Adipose tissue (tissue), 3 donors: ENCODE data around the gene TTLL13. TPM values are rescaled to one million over a fixed set of nuclear protein-coding genes. Genes with fewer than 3 reads are reported as not detected.

Experiments used
- H3K27ac ChIP-seq: one replicate; pipeline ENCODE4 v1.5.1; 2013; ENCODE audit warnings: low read depth, low read length
- WGBS, 3 donors: extraction: QIAGEN DNeasy Blood & Tissue Kit; methylation state at CpG; one replicate each; pipeline ENCODE4 v1.1.7; 2013; 5-methylcytosine and 5-hydroxymethylcytosine counted together
- polyA plus RNA-seq, 3 donors: library from polyadenylated mRNA; stranded (reverse); fragments of 200-250 nt; gene quantifications; one replicate each; pipeline ENCODE4 v1.2.3, GENCODE V29; 2013
- donor health status: healthy with polysubstance abuse.
- donor health status: Bipolar disorder and iron deficiency.
- donor health status: healthy.

TTLL13 gene
- polyA plus RNA-seq, 3 donors, result 0.08 TPM; not detected in 2

DNA sequence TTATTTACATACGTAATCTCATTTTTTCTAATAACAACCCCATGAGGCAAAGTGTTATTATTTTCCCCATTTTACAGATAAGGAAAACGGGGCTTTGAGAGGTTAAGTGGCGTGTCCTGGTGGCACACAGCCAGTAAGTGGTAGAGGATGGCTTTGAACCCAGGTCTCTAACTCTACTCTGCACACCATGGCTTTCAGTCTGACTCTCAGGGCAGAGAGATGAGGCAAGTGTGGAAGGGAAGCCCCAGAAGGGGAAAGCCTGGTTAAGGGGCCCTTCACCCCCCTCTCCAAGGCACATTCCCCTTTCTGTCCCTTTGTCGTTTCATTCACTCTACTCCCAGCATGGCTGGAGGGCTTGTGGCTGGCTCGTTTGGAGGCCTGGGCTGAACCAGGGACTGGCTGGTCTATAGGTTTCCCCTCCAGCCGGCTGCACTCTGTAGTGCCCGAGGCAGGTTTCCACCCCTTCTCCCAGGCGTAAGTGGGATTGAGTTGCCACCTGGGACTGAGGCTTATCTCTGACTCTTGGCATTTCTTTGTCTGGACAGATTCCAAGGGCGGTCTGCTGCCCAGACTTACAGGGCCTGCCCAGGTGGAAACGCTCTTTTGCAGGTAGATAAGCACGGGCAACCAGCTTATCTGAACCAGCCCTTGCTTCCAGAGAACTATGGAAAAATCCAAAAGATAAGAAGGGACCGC is 36.1 kb upstream of the TTLL13 start:
- 25 to 78% (median 76%) methylated on average over 12 of the region's 12 CpGs for WGBS, 3 donors

DNA sequence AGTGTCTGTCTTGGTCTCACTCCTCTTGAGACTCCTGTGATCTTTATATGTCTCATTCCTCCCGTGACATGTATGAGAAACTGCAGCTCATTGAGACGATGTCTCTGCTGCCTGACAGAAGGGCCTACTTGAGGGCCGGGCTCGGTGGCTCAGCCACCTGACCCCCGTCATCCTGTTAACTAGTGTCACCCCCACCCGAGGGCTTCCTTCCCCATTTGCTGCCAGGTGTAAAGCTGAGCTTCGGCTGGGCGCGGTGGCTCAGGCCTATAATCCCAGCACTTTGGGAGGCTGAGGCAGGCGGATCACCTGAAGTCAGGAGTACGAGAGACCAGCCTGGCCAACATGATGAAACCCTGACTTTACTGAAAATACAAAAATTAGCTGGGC is 35.5 kb upstream of the TTLL13 start:
- WGBS, 3 donors, result 28 to 71% (median 69%) methylated on average over 11 of the region's 11 CpGs
- no peak overlapping the region for H3K27ac ChIP-seq

More for the DNA sequence above, 36.1 kb upstream of the TTLL13 start:
- no peak overlapping the region for H3K27ac ChIP-seq

DNA sequence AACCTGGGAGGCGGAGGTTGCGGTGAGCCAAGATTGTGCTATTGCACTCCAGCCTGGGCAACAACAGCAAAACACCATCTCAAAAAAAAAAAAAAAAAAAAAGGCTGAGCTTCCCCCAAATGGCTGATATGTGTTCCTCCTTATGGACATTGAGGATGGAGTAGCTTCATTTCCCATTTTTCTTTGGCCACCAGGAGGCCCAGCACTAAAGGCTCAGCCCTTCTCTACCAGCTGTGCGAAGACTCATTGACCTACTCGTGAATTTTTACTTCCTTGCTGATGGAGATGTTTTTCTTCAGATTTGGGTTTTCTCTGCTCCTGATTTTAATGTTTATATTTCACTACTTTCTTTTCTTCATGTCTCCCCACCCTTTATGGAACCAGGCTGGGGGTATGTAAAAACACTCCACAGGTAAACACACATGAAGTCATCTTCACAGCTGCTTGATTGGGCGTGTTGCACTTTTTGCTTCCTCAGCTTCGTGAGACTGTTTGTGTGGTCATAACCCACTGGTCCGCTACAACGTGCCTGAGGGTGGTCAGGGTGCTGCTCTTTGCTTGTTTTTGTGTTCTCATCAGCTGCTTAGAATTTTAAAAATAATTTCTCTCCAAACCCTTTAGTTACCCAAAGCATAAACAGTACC is 34.7 kb upstream of the TTLL13 start:
- WGBS, 3 donors, result 71 to 75% (median 72%) methylated on average over 8 of the region's 8 CpGs
- H3K27ac ChIP-seq, result no peak overlapping the region

DNA sequence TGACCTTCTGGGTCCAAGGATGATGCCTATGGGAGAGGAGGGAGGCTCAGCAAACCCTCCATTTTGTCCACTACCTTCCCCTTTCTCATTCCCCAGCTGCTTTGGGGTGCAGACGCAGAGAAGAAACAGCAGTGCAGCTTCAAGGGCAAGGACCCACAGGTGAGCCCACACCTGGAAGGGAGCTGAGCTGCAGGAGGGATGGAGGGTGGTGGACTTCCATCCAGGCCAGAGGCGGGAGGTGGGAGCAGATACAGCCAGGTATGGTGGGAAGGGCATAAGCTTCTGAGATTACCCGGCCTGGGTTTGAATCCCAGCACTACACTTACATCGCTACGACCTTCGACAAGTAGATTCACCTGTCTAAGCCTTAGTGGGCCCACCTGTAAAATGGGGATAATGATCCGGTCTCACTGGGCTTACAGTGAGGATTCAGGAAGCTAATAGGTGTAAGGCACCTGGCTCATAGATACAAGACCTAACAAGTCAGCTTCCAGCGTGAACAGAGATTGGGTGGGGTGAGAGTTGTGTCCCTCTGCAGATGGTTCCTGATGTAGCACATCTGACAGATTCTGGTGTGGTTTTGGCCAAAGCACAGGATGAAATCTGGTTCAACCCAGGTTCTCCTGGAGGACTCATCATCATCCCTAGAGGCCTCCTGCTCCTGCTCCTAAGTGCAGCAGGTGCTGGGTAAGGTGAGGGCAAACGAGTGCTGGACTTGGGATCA is 31.5 kb upstream of the TTLL13 start:
- WGBS, 3 donors, result 74 to 93% (median 86%) methylated on average over 9 of the region's 9 CpGs
- H3K27ac ChIP-seq, result no peak overlapping the region

DNA sequence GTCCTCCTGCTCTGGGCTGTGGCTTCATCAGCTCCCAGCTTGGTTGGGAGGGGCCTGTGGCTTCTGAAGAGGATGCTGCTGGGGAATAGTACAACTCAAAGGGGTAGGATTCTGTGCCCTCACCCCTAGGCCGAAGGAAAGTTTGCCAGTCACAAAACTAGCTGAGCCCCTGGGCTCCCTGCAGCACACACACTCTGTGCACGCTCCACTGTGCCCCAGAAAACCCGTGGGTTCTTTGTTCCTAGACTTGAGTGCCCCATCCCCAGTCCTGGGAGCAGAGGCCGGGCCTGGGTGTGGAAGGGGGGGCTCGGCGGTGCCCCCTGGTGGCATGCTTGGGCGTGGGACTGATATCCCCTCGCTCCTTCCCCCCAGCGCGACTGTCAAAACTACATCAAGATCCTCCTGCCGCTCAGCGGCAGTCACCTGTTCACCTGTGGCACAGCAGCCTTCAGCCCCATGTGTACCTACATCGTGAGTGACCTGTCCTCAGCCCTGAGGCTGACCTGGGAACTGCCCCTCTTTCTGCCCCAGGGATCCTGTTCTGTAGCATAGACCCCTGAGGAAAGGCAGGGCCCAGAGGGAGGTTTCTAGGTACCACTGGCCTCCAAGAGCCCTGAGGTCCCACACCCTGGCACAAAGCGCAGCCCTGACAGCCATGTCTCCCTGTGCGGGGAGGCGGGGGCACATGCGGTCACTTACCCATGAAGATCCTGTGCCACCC is 29.8 kb upstream of the TTLL13 start:
- H3K27ac ChIP-seq, result no peak overlapping the region
- 54 to 72% (median 68%) methylated on average over 17 of the region's 17 CpGs for WGBS, 3 donors

DNA sequence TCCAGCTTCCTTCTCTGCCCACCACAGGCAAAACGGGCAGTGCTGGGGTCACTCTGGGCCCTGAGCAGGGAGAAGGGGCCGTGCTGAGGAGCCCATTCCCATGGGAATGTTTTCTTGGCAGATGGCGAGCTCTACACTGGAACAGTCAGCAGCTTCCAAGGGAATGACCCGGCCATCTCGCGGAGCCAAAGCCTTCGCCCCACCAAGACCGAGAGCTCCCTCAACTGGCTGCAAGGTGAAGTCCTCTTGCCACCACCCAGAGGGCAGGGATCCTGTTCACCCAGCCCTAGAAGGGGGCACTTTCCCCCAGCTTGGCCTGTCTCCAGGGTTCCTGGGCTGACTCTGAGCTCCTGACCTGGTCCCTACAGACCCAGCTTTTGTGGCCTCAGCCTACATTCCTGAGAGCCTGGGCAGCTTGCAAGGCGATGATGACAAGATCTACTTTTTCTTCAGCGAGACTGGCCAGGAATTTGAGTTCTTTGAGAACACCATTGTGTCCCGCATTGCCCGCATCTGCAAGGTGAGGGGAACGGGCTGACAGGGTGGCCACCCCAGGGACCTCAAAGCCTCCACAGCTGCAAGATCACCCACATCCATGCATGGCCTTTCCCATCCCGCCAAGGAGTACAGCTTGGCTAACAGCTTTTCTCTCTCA is 28.0 kb upstream of the TTLL13 start:
- 29 to 52% (median 45%) methylated on average over 13 to 14 of the region's 14 CpGs for WGBS, 3 donors

DNA sequence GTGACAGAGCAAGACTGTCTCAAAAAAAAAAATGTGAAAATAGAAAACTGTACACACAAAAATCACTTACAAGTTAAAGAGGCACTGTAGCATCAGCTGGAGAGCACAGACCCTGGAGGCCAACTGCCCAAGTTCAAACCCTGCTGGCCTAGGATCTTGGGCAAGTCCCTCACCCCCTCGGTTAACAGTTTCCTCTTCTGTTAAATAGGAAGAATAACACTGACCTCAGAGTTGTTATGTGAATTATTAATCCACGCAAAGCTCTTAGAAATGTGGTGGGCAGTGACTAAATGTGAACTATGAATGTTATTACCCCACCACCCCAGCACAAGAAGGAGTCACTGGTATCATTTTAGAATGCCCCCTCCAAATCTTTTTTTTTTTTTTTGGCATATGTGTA is 26.8 kb upstream of the TTLL13 start:
- no peak overlapping the region for H3K27ac ChIP-seq
- WGBS, 3 donors, result 54 to 77% (median 60%) methylated on average over 2 of the region's 2 CpGs

More for the DNA sequence above, 28.0 kb upstream of the TTLL13 start:
- no peak overlapping the region for H3K27ac ChIP-seq

DNA sequence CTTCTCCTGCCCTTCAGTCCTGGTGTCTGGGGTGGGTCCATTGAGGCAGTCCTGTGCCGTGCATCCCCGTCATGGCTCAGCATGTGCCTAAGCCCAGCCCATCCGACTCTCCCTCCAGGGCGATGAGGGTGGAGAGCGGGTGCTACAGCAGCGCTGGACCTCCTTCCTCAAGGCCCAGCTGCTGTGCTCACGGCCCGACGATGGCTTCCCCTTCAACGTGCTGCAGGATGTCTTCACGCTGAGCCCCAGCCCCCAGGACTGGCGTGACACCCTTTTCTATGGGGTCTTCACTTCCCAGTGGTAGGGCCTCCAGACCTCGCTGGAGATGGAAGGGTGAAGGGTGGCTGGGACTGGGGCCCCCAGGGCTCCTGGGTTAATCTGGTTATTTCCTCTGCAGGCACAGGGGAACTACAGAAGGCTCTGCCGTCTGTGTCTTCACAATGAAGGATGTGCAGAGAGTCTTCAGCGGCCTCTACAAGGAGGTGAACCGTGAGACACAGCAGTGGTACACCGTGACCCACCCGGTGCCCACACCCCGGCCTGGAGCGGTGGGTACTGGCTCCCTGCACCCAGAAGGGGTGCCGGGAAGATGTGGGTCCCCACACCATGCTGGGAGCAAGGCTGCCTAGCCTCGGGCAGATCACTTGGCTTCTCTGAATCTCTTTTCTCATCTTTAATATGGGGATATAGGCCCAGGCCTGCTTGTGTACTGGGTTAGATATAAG is 25.8 kb upstream of the TTLL13 start:
- no peak overlapping the region for H3K27ac ChIP-seq
- WGBS, 3 donors, result 88 to 93% (median 92%) methylated on average over 22 of the region's 22 CpGs

GRCh38 chr15:90225047-90225446 is 24.3 kb upstream of the TTLL13 start:
- H3K27ac ChIP-seq, result no peak overlapping the region
- 87 to 91% (median 89%) methylated on average over 17 of the region's 17 CpGs for WGBS, 3 donors

DNA sequence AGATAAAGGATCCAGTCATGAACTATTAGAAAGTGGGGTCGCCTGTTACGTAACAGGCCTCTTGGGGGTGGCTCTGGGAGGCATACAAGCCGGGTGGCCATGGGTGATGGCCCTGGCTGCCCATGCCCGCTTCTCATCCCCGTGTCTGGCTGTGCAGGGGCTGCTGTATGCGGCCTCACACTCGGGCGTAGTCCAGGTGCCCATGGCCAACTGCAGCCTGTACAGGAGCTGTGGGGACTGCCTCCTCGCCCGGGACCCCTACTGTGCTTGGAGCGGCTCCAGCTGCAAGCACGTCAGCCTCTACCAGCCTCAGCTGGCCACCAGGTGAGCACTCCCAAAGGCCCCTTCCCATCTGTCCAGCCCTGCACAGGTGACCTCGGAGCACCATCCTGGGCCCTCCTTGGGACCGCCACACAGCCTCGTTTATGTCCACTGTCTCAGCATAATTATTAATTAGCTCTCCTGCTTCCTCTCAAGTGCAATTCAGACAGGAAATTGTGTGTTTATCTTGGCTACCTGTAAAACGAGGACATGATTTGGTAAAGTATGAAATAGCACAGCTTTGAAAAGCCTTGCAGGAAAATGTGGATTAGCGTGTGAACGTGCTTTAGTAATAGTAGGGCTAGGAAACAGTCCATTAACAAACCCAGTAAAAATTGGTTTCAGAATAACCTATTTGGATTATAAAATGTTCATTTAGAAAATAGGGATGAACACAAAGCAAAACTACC is 23.7 kb upstream of the TTLL13 start:
- H3K27ac ChIP-seq, result no peak overlapping the region
- 77 to 79% (median 79%) methylated on average over 18 of the region's 18 CpGs for WGBS, 3 donors

GRCh38 chr15:90227336-90227735 is 22.0 kb upstream of the TTLL13 start:
- H3K27ac ChIP-seq, result no peak overlapping the region
- 92 to 94% (median 93%) methylated on average over 7 of the region's 7 CpGs for WGBS, 3 donors

- no peak overlapping the region for H3K27ac ChIP-seq
- WGBS, 3 donors, result 47 to 92% (median 88%) methylated on average over 36 to 38 of the region's 38 CpGs
Measured at GRCh38 chr15:90227816-90228772, 21.3 kb upstream of the TTLL13 start.

DNA sequence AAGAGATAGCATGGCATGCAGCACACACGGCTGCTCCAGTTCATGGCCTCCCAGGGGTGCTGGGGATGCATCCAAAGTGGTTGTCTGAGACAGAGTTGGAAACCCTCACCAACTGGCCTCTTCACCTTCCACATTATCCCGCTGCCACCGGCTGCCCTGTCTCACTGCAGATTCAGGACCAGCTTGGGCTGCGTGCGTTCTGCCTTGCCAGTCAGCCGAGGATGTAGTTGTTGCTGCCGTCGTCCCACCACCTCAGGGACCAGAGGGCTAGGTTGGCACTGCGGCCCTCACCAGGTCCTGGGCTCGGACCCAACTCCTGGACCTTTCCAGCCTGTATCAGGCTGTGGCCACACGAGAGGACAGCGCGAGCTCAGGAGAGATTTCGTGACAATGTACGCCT is 20.4 kb upstream of the TTLL13 start:
- H3K27ac ChIP-seq, result no peak overlapping the region
- 62 to 91% (median 86%) methylated on average over 15 of the region's 15 CpGs for WGBS, 3 donors

GRCh38 chr15:90230071-90230494 is 19.3 kb upstream of the TTLL13 start:
- WGBS, 3 donors, result 24 to 79% (median 65%) methylated on average over 12 of the region's 12 CpGs
- no peak overlapping the region for H3K27ac ChIP-seq

DNA sequence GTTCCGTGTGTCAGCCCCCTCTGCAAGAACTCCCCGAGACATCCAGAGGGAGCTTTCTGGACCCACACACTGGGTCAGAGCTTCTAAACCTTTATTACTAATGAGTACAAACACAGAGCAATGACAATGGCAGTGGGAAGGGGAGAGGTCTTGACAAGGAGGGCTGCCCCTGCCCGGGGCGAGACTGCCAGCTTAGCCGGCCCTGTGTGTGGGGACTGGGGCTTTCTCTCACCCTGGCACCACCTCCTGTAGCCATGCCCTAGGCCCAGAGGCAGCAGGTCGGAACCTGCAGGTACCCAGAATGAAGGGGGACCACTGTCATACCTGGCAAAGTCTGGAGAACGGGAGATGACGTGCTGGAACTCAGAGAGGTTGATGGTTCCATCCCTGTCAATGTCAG is 18.7 kb upstream of the TTLL13 start:
- no peak overlapping the region for H3K27ac ChIP-seq
- 38 to 95% (median 80%) methylated on average over 8 of the region's 8 CpGs for WGBS, 3 donors
